OCI-LY7 (cell line): Measurements from ENCODE around the gene SLC66A1.

ENCODE experiments used
- EZH2phosphoT487 ChIP-seq: fragments of 200-600 bp; sonication (generic); IDR thresholded peaks from 2 replicates; pipeline ENCODE4 v1.6.1; 2018; ENCODE audit warnings: low read depth, borderline replicate concordance, mild to moderate bottlenecking, mixed run types, antibody characterized with exemption, low read length, moderate library complexity, mixed read lengths
- TF ChIP-seq, protein P1 (sequence below): fragments of 200-600 bp; sonication (generic); conservative IDR thresholded peaks from 2 replicates; pipeline ENCODE4 v1.5.1; 2014; ENCODE audit warnings: mild to moderate bottlenecking, antibody characterized with exemption, low read length, moderate library complexity, mixed read lengths

DNA sequence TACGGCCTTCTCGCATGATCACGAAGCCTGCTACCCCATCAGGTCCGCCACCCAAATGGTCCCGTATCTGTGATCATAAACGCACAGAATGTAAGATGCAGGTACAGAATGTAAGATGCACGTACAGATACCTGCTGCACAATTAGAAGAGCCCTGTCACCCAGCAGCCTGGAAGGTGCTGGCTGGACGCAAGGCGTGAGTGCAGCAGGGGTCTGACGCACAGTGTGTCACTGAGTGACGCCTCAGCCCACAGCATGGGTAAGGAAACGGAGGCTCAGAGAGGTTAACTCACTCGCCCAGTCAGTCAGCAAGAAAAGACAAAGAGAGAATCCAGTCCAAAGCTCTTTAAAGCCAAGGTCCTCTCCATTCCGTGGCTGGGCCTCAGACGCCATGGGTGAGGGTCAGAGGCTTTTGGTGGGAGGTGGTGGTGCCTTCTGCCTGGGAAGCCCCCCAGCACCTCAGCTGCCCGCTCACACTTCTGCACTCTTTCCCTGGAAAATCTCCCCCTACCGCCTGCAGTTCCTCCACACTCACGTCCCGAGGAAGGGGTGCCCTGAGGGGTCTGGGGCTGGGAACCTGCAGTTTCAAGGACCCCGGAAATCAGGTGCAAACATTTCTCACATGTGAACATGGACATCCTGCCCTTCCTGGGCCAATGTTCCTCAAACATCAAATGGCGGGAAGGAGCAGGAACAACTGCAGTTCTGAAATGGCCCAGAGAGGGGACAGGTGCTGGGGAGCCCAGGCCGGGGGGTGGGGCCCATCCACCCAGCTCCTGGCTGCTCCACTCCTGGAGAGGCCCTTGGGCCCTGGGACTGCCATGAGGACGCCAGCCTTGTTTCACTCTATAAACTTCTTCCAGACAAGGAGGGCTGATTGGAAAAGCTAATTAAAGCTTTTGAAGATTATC, 59.4 kb downstream of the SLC66A1 start:
- TF ChIP-seq, protein P1, sequence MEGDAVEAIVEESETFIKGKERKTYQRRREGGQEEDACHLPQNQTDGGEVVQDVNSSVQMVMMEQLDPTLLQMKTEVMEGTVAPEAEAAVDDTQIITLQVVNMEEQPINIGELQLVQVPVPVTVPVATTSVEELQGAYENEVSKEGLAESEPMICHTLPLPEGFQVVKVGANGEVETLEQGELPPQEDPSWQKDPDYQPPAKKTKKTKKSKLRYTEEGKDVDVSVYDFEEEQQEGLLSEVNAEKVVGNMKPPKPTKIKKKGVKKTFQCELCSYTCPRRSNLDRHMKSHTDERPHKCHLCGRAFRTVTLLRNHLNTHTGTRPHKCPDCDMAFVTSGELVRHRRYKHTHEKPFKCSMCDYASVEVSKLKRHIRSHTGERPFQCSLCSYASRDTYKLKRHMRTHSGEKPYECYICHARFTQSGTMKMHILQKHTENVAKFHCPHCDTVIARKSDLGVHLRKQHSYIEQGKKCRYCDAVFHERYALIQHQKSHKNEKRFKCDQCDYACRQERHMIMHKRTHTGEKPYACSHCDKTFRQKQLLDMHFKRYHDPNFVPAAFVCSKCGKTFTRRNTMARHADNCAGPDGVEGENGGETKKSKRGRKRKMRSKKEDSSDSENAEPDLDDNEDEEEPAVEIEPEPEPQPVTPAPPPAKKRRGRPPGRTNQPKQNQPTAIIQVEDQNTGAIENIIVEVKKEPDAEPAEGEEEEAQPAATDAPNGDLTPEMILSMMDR, result no peak
- no peak for TF ChIP-seq EZH2phosphoT487
